CD4-positive, alpha-beta T cell treated with Interleukin-6 for 4 hours (primary cell): ENCODE measurements around the gene SUSD4.
A peak's percentile ranks its signal among the peaks of the same experiment; 100 is the strongest.

Experiments used
- DNase-seq: peaks from one replicate; pipeline ENCODE4 v3.0.0-alpha.2; 2020; ENCODE audit warnings: mixed read lengths

Gene SUSD4

DNA sequence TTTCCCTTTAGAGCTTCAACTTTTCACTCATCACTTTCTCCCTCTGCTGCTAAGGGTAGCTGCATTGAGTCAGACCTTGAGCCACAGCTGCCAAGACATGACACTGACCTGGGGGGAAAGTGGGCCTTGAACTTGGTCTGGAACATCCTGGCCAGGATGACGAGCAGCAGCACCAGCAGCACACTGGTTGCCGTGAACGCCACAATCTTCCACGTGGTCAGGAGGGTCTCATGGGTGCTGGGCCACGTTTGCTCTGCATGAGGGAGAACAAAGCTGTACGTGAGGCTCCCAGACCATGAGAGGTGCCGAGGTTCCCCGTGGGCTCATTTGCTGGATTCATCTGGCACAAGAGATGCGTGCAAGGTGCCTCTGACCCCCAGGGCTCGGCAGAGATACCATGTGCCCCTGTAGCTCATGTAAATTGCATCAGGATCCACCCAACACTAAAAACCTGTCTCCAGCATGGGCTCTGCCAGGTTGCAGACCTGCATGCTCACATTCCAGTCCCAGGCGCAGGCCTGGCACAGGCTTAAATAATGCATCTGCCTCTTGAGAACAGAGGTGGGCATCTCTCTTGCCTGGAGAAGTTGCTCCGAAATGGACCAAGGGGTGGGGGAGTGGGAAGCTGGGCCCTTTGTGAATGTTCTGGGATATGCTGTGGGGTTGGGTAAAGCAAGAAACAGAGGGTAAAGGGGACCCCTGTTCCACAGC is 136.3 kb downstream of the SUSD4 start:
- DNase-seq = no peak

- no peak for DNase-seq
These were observed 136.9 kb downstream of the SUSD4 start for GRCh38 chr1:223227031-223227430.

- no peak for DNase-seq
These were observed 137.7 kb downstream of the SUSD4 start for GRCh38 chr1:223226271-223226670.

GRCh38 chr1:223225481-223225880 is 138.5 kb downstream of the SUSD4 start:
- no peak for DNase-seq

DNA sequence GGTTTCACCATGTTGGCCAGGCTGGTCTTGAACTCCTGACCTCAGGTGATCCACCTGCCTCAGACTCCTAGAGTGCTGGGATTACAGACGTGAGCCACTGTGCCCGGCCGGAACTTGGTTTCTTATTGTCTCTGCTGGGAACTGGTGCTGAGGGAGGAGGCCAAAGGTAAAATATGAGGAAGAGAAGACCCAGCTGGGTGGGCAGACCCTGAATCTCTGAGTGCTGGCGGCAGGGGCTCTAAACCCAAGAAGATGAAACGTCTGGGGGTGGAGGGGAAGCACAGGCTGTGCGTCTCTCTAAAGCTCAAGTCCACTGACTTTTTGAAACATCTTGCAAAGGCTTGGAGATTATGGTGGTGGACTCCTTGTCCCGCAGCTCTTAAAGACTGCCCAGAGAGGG is 138.9 kb downstream of the SUSD4 start:
- no peak for DNase-seq

- DNase-seq = peak; percentile 37
These were observed 139.5 kb downstream of the SUSD4 start for GRCh38 chr1:223224465-223224864.

- no peak for DNase-seq
These were observed 140.6 kb downstream of the SUSD4 start for GRCh38 chr1:223223091-223223995.

- no peak for DNase-seq
These were observed 141.6 kb downstream of the SUSD4 start for GRCh38 chr1:223222377-223222776.

DNA sequence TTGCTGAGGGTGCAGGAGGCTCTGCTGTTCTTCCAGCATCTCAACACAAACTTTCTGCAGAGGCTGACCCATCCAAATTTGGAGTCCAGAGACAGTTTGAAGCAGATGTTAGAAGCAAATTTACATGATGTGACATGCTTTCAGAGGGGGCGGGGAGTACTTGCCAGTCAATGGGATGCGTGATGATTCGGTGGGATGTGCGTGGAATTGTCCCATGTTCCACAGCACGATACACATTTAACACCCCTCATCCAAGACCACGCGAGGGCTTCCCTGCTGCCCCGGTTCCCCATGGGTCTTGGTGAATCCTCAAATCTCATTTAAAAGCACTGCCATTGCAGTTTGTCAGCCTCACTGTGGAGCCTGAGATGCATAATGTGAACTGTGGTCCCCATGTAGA is 142.3 kb downstream of the SUSD4 start:
- no peak for DNase-seq

DNA sequence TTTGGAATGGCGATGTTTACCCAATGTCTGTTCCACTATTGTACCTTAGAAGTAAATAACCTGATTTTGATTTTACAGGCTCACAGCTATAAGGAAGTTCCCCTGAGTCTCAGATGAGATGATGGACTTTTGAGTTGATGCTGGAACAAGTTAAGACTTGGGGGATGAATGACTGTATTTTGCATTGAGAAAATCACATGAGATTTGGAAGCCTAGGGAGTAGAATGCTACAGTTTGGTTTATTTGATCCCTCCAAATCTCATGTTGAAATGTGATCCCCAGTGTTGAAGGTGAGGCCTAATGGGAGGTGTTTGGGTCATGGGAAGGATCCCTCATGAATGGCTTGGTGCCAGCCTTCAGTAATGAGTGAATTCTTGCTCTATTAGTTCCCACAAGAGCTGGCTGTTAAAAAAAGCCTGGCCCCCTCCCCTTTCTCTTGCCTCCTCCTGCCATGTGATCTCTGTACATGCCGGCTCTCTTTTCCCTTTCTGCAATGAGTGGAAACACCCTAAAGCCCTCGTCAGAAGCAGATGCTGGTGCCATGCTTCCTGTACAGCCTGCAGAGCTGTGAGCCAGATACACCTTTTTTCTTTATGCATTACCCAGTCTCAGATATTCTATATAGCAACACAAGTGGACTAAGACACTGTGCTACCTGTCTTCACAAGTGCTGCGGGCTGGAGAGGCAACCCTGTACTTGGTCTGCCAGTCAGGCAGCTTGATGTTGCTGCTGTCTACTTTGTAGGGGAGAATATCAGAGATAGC is 143.9 kb downstream of the SUSD4 start:
- no peak for DNase-seq

DNA sequence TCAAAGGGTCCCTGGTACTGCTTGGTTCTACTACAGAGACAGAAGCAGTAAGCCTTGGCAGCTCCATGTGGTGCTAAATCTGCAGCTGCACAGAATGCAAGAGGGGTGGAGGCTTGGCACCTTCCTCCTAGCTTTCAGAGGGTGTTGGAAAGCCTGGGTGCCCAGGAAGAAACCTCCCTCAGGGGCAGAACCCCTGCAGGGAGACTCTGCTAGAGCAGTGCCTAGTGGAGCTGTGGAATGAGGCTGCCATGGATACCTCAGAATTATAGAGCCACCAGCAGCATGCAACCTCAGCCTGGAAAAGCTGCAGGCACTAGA is 144.7 kb downstream of the SUSD4 start:
- DNase-seq = no peak

DNA sequence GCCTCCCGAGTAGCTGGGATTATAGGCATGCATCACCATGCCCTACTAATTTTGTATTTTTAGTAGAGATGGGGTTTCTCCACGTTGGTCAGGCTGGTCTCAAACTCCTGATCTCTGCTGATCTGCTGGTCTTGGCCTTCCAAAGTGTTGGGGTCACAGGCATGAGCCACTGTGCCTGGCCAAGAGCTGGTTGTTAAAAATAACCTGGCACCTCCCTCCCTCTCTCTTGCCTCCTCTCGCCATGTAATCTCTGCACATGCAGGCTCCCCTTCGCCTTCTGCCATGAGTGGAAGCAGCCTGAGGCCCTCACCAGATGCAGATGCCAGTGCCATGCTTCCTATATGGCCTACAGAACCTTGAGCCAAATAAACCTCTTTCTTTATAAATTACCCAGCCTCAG is 146.2 kb downstream of the SUSD4 start:
- DNase-seq = no peak

- DNase-seq = no peak
These were observed 147.3 kb downstream of the SUSD4 start for GRCh38 chr1:223216531-223217205.

DNA sequence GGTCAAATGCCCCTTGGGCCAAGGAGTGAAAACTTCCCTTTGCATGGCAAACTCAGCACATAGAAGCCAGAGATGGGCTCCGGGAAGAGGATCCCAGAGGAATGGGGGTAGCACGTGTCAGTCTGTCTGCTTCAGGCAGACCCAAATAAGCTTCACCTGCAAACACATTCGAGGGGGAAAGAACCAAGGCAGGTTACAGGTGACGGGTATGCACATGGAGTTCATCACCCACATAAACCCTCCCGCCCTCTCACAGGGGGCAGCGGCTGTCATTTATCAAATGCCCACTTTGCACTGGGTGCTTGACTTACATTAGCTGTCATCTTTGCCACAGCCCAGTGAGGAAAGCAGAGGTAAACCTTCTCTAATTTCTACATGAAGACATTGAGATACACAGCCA is 147.9 kb downstream of the SUSD4 start:
- DNase-seq = no peak

- no peak for DNase-seq
These were observed 148.9 kb downstream of the SUSD4 start for GRCh38 chr1:223215026-223215425.

- DNase-seq = no peak
These were observed 149.6 kb downstream of the SUSD4 start for GRCh38 chr1:223214261-223214807.

DNA sequence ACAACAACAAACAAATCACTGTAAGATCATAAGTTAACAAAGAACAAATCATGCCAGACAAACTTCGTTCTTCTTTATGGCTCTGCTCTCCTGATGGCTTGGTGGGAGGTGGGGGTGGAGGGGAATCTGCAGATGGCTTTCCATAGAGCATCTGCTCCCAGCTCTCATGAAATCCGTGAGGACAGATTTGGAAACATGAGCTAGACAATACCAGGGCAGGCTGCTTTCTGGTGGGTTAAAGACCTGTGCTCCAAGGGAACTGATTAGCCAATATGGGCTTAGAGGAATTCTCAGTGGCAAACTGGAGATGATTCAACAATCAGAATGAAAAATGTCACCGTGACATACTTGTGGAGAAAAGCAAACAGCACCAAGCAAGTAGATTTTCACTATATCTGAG is 151.5 kb downstream of the SUSD4 start:
- DNase-seq = no peak

GRCh38 chr1:223211323-223211985 is 152.5 kb downstream of the SUSD4 start:
- DNase-seq = no peak

- no peak for DNase-seq
These were observed 153.2 kb downstream of the SUSD4 start for GRCh38 chr1:223210788-223211120.

DNA sequence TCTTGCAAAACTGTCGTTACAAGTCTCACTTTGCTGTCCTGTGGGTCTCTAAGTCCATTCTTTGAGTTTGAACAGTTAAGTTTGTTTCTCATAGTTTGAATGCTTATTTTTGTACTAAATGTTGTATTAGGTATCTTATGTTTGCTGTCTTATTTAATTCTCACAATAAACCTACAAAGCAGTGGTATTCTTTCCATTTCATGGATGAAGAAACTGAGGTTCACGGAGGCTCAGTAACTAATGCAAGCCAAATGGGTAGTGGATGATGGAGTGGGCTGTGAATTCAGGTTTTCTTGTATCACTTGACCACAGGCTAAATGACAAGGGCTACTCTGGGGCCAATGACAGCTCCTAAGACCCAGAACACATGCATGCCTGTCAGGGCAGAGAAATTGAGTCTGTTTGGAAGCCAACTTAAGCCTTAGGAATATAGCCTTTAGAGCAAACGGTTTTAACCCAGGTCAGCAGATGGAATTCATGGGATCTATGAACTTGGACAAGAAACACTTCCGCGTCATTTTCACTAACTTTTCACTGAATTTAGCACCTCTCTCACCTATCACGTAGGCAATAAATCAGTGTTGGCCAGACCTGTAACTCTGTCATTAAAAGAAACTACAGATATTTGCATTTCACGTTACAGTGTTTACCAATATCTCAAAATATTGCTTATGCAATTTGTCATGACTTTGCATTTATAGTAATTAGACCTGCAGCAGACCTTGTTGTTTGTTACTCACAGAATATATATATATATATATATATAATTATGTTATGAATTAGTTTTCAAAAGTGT is 153.8 kb downstream of the SUSD4 start:
- DNase-seq = no peak

- DNase-seq = no peak
These were observed 154.6 kb downstream of the SUSD4 start for GRCh38 chr1:223209293-223209898.
